ENCODE data around the gene MAPK6.
"Not testable (repeated sequence)": the region's sequence is repeated elsewhere in the genome, so short reads cannot be mapped to it uniquely, and the experiment has no call there.

MAPK6 gene

DNA sequence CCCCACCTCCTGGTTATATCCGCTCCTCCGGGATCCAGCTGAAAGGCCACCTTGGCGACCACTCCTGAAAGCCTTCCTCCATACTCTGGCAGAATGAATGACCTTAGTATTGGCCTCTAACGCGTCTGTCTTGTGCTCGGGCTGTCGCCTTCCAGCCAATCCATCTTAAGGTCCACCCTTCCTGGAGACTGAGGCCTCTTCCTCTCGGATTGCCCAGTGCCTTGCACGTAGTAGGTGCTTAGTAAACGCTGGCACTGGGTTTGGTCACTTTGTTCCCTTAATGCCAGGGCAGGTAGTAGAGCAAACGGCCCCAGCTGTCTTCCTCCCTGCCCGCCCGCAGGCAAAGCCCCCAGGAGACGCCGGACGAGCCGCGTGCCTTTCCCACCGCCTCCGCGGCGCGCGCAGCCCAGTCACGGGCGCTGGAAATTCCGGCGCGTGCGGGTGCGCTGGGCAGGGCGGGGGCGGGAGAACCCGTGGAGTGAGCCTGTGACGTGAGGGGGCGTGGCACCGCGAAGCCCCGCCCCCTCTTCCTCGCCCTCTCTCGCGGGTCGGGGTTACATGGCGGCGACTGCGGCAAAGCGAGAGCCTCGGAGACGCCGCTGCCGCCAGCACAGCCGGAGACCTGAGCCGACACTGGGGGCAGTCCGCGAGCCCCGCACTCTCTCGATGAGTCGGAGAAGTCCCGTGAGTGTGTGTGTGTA, at the start of gene MAPK6:
Gene MAPK6 (plus strand): TSS at position 527 of the 701 bp plus-strand sequence. CDS start 27,242 bp downstream, outside the sequence.
- peak; percentile 90 for DNase-seq (ENCODE audit: low read depth)

DNA sequence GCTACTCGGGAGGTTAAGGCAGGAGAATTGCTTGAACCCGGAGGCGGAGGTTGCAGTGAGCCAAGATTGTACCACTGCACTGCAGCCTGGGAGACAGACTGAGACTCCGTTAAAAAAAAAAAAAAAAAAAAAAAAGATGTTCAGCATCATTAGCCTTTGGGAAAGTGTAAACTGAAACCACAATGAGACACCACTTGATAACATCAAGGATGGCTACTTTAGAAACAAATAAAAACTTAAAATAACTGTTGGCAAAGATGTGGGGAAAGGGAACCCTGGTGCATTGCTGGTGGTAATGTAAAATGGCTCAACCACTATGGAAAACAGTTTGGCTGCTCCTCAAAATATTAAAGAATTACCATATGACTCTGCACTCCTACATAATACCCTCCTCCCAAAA, 49.3 kb upstream of the MAPK6 start:
- DNase-seq (ENCODE audit: low read depth), result no peak

DNA sequence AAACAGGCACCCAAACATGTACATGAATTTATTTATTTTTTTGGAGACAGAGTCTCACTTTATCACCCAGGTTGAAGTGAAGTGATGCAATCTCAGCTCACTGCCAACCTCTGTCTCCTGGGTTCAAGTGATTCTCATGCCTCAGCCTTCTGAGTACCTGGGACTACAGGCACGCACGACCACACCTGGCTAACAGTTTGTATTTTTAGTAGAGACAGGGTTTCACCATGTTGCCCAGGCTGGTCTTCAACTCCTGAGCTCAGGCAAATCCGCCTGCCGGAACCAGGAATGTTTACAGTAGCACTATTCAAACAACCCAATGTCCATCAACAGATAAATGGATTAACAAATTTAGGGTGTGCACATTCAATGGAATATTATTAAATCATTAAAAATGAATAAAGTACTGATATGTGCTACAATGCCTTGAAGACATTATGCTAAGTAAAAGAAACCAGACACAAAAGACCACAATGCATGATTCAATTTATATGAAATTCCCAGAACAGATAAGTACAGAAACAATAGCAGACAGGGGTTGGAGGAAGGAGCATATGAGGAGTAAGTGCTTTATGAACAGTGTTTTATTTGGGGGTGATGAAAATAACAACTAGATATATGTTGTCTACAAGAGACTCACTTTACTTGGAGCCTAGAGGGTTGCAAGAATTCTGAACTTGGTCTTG, 48.7 kb upstream of the MAPK6 start:
- DNase-seq (ENCODE audit: low read depth), result no peak

DNA sequence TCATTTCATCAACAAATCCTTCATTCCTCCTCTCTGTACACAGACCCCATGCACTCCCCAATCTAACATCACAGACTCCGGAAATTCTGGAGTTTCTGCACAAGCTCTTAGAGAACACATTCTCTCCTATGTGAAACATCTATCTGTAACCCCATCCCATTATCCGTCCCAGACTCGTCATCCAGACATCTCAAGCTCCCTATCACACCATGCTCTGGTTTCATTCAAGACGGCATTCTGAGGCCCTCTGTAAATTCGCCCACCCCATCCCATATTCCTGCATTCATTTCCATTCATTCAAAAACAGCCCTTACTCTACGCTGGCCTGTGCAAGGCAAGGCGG, 48.0 kb upstream of the MAPK6 start:
- DNase-seq (ENCODE audit: low read depth), result no peak

DNA sequence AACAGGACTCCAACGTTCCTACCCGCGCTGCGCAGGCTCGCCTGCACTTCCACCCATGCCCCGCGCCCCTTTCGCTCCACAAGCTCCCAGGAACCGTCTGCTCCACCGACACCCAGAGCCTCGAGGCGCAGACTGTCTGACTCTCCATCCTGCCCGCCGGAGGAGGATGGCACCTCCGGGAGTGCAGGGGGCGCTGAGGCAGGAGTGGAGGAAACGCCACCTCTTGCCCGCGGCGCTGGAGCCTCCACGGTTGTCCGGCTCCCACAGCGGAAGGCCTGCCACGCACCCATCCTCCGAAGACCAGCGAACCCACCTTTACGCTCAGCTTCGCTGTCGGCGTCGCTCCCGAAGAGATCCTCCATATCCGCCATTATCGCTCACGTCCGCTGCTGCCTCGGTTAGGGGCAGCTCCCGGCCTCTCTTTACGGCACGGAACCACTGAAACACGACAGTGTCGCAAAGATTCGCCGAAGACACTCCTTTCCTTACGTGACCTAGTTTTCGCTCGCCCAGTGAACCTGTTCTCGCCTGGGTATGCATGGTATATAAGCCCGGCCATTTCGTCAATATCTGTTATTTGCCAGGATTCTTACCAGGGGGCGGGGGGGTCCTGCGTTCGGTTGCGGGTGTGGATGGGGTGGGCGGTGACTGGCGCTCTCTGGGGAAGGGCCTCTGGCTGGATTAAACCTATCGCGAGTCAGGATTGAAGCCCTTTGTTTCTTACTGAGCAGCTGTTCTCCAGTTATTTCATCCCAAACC, 47.5 kb upstream of the MAPK6 start, which contains the start of gene LEO1:
Gene LEO1 (minus strand): TSS at position 404 of the 759 bp plus-strand sequence. CDS start 33 bp downstream, at position 371.
- DNase-seq (ENCODE audit: low read depth), result peak; percentile 77

DNA sequence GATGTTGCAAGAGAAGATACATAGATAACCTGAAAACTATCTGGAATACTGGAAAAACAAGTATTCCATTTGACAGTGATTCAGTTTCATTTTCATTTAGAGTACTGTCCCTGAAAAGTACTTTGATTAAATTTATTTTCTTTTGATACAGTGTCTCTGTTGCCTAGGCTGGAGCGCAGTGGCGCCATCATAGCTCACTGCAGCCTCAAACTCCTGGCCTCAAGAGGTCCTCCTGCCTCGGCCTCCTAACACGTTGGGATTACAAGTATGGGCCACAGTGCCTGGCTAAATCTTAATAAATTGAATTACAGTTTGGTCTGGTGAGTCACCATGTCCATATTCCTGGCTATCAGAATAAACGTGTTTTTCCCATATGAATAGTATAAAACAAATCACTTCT, 45.8 kb upstream of the MAPK6 start:
- DNase-seq (ENCODE audit: low read depth), result no peak

DNA sequence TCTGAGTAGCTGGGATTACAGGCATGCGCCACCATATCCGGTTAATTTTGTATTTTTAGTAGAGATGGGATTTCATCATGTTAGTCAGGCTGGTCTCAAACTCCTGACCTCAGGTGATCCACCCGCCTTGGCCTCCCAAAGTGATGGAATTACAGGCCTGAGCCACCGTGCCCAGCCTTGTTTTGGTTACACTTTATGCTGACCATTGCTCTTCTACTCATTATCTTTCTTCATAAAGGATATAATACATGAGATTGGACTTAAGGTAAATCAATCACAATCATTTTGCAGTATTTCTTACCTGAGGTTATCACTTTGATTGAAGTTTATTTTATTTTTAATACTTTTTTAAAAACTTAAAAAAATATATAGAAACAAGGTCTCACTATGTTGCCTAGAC, 45.2 kb upstream of the MAPK6 start:
- DNase-seq (ENCODE audit: low read depth), result no peak

DNA sequence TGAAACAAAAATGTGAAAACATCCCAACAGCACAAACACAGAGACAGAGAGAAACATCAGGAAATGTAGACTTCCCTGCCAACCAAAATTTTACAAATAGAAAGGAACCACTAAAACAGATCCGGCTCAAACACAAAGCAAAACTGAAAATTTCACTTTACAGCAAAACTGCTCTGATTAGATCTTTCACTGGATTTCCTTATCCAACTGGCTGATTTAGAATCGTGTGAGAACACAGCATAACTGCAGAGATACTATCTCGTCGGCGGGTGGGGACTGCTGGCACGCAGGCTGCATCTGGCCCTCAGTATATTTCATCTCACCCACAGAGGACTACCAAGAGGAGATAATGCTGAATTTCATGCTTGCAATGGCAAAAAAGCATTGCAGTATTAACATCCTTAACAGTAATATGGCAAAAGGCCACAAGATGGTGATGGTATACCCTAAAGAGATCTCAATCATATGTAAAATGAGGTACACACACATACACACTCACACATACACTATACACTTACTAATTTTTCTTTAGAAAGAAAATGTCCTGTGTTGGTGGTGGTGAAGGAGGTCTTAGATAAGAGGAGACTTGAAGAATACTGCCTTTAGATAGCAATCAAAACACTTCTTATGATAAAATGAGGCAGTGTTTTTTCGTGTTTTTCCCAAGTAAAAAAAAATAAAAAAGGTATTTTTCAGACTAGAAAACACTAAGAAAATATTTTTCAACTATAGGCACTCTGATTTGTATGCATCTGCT, 36.8 kb upstream of the MAPK6 start:
- peak; percentile 7 for DNase-seq (ENCODE audit: low read depth)

DNA sequence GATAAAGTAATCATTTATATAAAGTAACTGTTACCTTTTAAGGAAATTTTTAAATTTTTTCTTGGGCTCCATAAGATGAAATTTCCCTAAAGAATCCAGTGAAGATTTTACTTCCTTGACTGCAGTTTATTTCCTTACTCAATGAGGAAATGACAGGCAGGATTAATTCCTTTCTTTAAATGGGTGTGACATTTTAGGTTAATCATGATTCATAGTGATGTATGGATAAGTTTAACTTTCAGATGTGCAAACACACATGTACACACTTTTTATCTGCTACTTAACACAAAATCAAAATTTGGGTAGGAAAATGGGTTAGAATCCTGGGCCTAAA, 36.3 kb upstream of the MAPK6 start:
- no peak for DNase-seq (ENCODE audit: low read depth)

DNA sequence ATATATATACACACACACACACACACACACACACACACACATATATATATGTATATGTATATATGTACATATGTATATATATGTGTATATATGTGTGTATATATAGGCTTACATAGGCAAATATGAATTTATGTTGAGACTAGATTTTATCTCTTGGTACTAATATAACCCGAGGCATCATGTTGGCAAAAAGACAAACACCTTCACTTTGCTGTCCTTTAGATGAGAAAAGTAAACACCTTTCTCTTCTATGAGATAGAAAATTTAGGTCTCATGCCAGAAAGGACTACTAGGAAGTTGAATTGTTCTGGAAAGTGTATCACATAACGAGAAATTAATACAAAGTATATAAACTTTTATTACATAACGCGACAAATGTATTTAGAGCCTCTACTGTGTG, 27.9 kb upstream of the MAPK6 start:
- DNase-seq (ENCODE audit: low read depth), result no peak

DNA sequence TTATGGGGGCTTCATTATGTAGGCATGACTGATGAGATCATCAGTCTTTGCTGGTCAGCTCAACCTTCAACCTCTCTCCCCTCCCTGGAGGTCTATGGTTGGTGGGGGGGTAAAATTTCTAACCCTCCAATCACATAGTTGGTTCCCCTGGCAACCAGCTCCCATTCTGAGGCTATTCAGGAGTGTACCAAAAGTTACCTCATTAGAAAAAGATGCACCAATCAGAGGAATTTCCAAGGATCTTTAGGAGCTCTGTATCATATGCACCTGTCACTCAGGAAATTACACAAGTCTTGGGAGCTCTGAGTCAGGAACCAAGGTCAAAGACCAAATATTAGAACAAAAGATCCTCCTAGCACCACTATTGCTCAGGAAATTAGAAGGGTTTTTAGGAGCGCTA, 26.1 kb upstream of the MAPK6 start:
- no peak for DNase-seq (ENCODE audit: low read depth)

DNA sequence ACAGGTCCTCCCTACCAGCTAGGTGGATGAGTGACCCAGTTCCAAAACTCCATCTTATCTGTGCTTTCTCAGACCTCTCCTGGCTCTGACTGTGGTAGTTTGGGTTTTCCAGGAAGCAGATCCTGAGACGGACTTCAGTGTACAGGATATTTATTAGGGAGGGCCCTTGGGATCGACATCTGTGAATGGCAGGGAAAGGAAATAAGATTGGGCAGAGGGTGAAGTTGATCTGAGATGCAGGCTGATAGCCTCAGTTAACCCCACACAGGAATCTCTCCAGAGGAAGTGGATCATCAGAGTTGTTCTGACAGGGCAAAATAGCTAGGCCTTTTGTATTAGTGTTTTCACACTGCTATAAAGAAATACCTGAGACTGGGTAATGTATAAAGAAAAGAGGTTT, 16.7 kb upstream of the MAPK6 start:
- no peak for DNase-seq (ENCODE audit: low read depth)

DNA sequence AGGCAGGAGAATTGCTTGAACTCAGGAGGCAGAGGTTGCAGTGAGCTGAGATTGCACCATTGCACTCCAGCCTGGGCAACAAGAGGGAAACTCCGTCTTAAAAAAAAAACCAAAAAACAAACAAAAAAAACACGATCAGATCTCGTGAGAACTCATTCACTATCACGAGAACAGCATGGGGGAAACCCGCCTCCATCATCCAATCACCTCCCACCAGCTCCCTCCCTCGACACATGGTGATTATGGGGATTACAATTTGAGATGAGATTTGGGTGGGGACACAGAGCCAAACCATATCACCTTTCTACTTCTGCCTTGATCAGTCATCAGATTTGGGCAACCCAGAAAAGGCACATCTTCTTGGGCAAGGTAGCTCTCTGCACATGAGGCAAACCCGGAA, 15.9 kb upstream of the MAPK6 start:
- not testable (repeated sequence) for DNase-seq (ENCODE audit: low read depth)

DNA sequence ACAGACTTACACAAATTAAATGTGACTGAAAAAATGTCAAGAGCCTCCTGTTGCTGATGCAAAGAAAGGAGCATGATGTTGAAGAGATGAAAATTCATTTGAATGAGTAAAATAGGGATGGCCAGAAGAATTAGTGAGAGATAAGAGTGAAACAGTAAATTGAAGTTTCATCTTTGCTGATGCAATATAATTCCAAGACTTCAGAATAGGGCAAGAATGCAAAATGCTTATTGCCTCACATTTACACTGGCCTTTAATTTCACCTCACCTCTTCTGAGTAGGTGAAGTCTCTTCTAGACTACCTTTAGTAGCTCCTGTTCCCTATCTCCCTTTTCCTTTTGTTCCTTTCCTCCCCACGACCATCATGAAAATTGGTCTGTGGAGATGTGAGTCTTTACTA, 15.3 kb upstream of the MAPK6 start:
- no peak for DNase-seq (ENCODE audit: low read depth)

DNA sequence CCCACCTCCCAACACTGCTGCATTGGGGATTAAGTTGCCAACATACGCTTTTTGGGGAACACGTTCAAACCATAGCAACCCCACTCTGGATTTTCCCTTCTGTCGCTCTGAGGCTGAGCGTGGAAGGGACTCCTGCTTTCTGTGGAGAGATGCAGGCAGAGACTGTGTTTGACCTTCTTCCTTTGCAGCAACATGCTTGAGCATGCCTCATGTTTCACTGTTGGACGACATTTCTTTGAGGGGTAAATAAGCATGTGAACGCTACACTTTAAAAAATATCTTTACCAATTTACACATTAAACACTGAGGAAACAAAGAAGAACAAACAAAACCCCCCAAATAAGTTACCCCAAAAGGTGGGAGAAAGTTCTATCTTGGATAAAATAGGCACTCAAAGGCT, 14.2 kb upstream of the MAPK6 start:
- DNase-seq (ENCODE audit: low read depth), result no peak

DNA sequence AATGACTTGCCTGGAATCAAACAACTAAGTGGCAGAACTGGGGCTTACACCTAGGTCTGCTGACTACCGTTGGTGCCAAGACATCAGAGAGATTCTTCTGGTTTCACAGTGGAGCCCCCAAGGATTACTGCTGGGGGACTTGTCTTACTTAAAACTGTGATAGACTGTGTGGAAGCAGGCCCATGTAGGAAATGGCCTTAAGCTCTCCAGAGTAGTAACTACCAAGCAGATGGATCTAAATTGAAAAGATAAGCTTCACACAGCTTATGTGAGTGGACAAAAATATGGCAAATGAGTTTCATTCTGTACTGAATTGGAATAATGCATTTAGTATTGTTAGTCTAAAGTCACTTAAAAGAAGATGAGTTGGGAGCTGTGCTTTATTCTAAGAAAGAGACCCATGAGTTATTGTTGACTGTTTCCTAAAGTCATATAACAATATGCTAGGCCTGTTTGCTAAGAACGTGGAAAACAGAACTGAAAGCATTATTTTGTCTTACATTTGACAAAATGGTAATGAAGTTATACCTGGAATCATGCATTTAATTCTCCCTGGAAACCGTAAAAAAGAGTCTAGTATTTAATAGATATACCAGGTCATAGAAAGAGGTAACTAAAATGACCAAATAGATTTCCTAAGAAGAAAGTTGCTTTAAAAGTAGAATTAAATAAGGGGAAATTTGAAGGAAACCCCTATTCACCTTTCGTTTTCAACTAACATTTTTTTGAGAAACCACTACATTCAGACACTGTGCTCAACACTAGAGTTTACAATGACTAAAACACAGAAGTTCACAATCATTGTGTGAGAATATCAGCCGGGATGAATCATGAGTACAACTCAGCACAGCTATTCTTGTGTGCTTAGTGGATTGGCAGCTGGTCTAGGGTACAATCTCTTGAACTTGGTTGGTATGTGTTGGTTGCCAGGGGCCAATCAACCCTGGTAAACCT, 13.0 kb upstream of the MAPK6 start:
- no peak for DNase-seq (ENCODE audit: low read depth)

DNA sequence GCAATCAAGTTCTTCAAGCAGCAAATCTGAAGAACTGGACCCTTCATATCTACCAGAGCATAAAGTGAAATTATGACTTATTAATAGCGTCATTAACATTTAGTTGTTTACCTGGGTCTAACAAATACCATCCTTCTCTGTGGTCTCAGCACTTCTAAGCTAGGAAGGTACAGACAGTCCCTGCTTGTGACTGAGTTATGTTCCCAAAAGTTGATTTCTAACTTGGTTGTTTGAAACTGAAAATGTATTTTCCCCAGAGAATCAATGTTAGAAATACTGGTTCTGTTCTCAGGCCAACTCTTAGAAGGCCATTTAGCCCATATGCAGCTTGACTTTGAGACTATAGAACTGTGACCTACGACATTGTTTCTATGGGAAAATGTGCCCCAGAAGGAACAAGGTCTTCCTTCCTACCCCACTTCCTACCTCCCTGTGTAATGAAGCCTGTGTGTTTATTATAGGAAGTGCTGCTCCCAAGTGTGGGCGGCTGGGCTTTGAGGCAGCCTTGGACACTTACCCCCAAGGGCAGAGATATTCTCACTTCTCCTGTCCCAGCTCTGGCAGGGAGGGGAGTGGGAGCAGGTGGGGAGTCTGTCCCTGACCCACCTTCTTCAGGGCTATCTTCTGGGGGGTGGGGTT, 12.2 kb upstream of the MAPK6 start:
- DNase-seq (ENCODE audit: low read depth), result no peak

DNA sequence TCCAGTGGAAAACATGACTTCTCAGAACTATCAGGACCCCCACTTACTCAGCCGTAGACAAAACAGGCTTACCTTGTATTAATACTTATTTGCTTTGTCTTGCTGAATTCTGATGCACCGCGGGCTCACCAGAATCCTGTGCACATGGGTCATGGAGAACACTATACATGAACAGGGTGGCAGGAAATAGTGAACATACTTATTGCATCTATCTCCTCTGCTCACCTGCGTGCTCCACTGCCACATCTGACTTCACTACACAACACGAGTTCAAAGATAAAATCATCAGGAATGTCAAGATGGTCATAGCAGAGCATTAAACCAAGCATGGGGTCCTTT, 10.7 kb upstream of the MAPK6 start:
- no peak for DNase-seq (ENCODE audit: low read depth)

DNA sequence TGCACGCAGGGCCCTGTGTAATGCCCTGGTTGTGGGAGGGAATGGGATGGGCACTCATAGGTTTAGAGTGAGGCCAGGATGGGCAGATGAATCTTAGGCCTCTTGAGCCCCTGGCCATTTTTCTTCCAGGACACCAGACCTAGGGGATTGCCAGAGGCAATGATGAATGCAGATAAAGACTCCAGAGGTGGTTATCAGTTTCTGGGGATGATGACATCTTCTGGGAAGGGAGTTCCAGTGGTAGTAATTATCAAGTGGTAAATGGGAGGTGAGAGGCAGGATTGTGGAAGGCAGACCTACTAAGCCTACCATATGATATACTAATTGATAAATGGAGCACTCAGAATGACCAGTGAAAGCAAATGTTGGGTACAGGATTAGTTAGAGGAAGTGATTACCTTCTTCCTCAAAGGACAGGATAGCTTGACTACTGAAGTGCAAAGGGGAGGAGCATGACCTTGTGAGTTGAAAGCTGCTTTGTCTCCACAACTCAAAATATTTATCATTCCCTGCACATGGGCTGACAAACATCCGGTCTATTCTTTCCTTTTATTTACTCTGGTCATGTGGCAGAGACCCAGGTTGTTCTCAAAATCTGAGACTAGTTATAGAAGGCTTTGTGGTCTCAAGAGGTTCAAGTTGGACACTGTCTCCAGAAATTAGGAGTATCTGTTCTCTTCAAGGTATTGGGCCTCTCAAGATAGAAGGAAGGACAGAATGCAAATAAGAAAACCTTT, 10.2 kb upstream of the MAPK6 start:
- no peak for DNase-seq (ENCODE audit: low read depth)
